Measurements from ENCODE around the gene EPHA8. TPM values are rescaled to one million over a fixed set of nuclear protein-coding genes. Genes with fewer than 3 reads are reported as not detected.

The EPHA8 gene
- polyA plus RNA-seq, 3 donors from 2014 or later = not detected

- peaks cover 0 to 2% (median 0%) of the 10 kb centered on the region in 6 donors for H3K9me3 Mint-ChIP-seq
- no peak for DNase-seq
- H3K27ac Mint-ChIP-seq = no peak overlapping the region
- H3K27me3 Mint-ChIP-seq (ENCODE audit: low read depth in 3 of 3) = peaks cover 2 to 12% (median 11%) of the 10 kb centered on the region in 3 donors
- peaks cover 0 to 7% of the 10 kb centered on the region in 2 donors for H3K4me1 Mint-ChIP-seq
- H3K4me3 Mint-ChIP-seq = no peak overlapping the region
- H3K36me3 Mint-ChIP-seq = no peaks in the 10 kb centered on the region
These were observed 66.6 kb downstream of the EPHA8 start for GRCh38 chr1:22629886-22630285.

GRCh38 chr1:22633697-22634463 lies 70.6 kb downstream of the EPHA8 start:
- no peaks in the 10 kb centered on the region for H3K36me3 Mint-ChIP-seq
- H3K4me1 Mint-ChIP-seq = peaks cover 0 to 7% of the 10 kb centered on the region in 2 donors
- H3K27ac Mint-ChIP-seq = peak overlapping the region in 3 of 6 donors; percentile 18 to 58 (median 24)
- H3K27me3 Mint-ChIP-seq (ENCODE audit: low read depth in 3 of 3) = peaks cover 1 to 12% (median 5%) of the 10 kb centered on the region in 3 donors
- H3K9me3 Mint-ChIP-seq = no peaks in the 10 kb centered on the region
- H3K4me3 Mint-ChIP-seq = peak overlapping the region; percentile 13 to 62 (median 45)
- peak; percentile 16 to 58 (median 32) for DNase-seq

DNA sequence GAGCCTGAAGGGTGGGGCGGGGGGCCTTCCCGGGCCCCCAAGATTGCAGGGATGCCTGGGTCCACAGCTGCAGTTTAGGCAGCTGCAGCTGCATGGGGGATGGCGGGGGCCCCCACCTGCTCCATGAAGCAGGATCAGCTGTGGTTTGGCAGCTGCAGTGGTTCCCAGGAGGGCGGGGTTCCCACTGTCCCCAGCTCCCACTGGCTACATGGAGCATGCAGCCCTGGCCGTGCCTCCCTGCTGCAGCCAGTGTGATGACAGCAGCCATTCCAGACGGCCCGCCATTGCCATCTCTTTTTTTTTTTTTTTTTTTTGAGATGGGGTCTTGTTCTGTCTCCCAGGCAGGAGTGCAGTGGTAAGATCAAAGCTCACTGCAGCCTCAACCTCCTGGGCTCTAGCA lies 72.1 kb downstream of the EPHA8 start:
- no peak overlapping the region for H3K4me3 Mint-ChIP-seq
- H3K27me3 Mint-ChIP-seq (ENCODE audit: low read depth in 3 of 3) = peaks cover 1 to 9% (median 5%) of the 10 kb centered on the region in 3 donors
- peaks cover 0 to 7% of the 10 kb centered on the region in 2 donors for H3K4me1 Mint-ChIP-seq
- H3K9me3 Mint-ChIP-seq = no peaks in the 10 kb centered on the region
- no peak overlapping the region for H3K27ac Mint-ChIP-seq
- no peak for DNase-seq
- H3K36me3 Mint-ChIP-seq = no peaks in the 10 kb centered on the region

DNA sequence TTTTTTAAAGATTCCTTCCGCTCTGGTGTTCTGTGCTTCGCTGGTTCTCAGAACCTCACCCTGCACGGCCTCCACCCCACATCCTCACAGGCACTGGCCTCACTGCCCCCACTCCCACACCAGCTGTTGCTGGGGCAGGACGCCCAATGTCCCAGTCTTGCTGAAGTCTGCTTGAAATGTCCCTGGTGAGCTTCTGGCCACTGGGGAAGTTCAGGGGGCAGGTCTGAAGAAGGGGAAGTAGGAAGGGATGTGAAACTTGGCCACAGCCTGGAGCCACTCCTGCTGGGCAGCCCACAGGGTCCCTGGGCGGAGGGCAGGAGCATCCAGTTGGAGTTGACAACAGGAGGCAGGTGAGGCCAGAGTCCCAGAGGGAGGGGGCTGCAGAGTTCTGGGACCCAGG lies 73.1 kb downstream of the EPHA8 start, which contains the start of gene C1QA:
Gene C1QA (plus strand): TSS at position 276 of the 400 bp plus-strand sequence. CDS start 989 bp downstream, outside the sequence.
- Mint-ChIP-seq H3K4me1 (peaks cover 0 to 7% of the 10 kb centered on the region in 2 donors), H3K27ac (no peak within 1 kb of the TSS), H3K9me3 (no peaks in the 10 kb centered on the region), H3K4me3 (no peak within 1 kb of the TSS), H3K36me3 (no peaks in the 10 kb centered on the region), H3K27me3 (ENCODE audit: low read depth in 3 of 3) (peaks cover 1 to 9% (median 3%) of the 10 kb centered on the region in 3 donors)
- DNase-seq = no peak

DNA sequence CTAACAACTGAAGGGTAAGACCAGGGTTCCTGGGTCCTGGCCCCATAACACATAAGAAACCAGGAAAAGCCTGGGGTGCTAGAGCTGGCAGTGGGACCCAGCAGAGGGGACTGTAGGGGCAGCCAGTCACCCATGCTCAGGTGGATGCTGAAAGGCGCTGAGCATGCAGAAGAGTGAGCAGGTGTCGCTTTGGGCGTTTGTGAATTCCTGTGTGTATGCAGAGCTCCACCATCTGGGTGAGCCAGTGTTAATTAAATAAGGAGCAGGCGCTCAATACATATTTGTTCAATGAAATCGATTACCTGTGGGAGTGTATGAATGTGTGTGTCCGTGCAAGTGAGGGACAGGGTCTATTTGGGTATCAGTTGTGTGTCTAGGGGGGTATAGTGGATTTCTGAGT lies 73.6 kb downstream of the EPHA8 start:
- no peak for DNase-seq
- no peaks in the 10 kb centered on the region for H3K9me3 Mint-ChIP-seq
- H3K36me3 Mint-ChIP-seq = no peaks in the 10 kb centered on the region
- H3K27ac Mint-ChIP-seq = no peak overlapping the region
- peaks cover 0 to 7% of the 10 kb centered on the region in 2 donors for H3K4me1 Mint-ChIP-seq
- H3K4me3 Mint-ChIP-seq = no peak overlapping the region
- peaks cover 1 to 6% (median 3%) of the 10 kb centered on the region in 3 donors for H3K27me3 Mint-ChIP-seq (ENCODE audit: low read depth in 3 of 3)

DNA sequence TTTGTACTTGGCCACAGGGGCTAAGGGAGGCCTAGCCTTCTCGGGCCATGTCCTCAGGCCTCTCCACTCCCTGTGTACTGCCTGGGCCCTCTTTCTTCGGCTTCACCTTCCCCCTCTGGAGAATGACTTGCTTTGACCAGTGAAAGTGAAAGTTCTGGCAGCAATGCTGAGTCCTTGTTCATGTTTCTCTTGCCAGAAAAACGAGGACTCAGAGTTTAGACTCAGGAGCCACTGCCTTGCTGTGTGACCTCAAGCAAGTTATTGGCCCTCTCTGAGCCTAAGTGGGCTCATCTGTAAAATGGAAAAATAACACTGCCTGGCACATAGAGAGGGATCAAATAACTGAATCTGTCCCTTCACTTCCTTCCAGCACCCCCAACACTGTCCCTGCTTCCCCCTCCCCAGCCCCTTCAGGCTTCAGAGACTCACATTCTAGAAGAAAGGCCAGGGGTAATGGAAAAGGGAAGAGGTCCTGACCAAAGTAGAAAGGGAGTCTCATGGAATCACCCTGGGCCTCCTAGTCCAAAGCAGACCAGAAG lies 74.7 kb downstream of the EPHA8 start:
- no peak overlapping the region for H3K27ac Mint-ChIP-seq

GRCh38 chr1:22638476-22639234 lies 75.4 kb downstream of the EPHA8 start:
- H3K27ac Mint-ChIP-seq = no peak overlapping the region
- no peak for DNase-seq
- no peaks in the 10 kb centered on the region for H3K36me3 Mint-ChIP-seq
- H3K27me3 Mint-ChIP-seq (ENCODE audit: low read depth in 3 of 3) = peaks cover 1 to 3% (median 3%) of the 10 kb centered on the region in 3 donors
- H3K4me3 Mint-ChIP-seq = no peak overlapping the region
- no peaks in the 10 kb centered on the region for H3K9me3 Mint-ChIP-seq
- H3K4me1 Mint-ChIP-seq = peaks cover 0 to 4% of the 10 kb centered on the region in 2 donors

More for the DNA sequence above, 74.7 kb downstream of the EPHA8 start:
- no peak for DNase-seq
- H3K4me3 Mint-ChIP-seq = no peak overlapping the region
- H3K9me3 Mint-ChIP-seq = no peaks in the 10 kb centered on the region
- H3K27me3 Mint-ChIP-seq (ENCODE audit: low read depth in 3 of 3) = peaks cover 1 to 3% (median 3%) of the 10 kb centered on the region in 3 donors
- peaks cover 0 to 7% of the 10 kb centered on the region in 2 donors for H3K4me1 Mint-ChIP-seq
- H3K36me3 Mint-ChIP-seq = no peaks in the 10 kb centered on the region

DNA sequence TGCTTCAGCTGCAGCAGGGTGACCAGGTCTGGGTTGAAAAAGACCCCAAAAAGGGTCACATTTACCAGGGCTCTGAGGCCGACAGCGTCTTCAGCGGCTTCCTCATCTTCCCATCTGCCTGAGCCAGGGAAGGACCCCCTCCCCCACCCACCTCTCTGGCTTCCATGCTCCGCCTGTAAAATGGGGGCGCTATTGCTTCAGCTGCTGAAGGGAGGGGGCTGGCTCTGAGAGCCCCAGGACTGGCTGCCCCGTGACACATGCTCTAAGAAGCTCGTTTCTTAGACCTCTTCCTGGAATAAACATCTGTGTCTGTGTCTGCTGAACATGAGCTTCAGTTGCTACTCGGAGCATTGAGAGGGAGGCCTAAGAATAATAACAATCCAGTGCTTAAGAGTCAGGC lies 76.0 kb downstream of the EPHA8 start:
- Mint-ChIP-seq H3K4me3 (no peak overlapping the region), H3K36me3 (no peaks in the 10 kb centered on the region), H3K27ac (no peak overlapping the region), H3K9me3 (no peaks in the 10 kb centered on the region), H3K4me1 (no peaks in the 10 kb centered on the region), H3K27me3 (ENCODE audit: low read depth in 3 of 3) (peaks cover 1 to 4% (median 3%) of the 10 kb centered on the region in 3 donors)
- DNase-seq = no peak

GRCh38 chr1:22641247-22641646 lies 78.0 kb downstream of the EPHA8 start:
- no peak overlapping the region for H3K27ac Mint-ChIP-seq
- H3K9me3 Mint-ChIP-seq = no peaks in the 10 kb centered on the region
- DNase-seq = no peak
- H3K36me3 Mint-ChIP-seq = no peaks in the 10 kb centered on the region
- H3K4me3 Mint-ChIP-seq = no peak overlapping the region
- no peaks in the 10 kb centered on the region for H3K4me1 Mint-ChIP-seq
- H3K27me3 Mint-ChIP-seq (ENCODE audit: low read depth in 3 of 3) = peaks cover 3 to 8% (median 3%) of the 10 kb centered on the region in 3 donors

DNA sequence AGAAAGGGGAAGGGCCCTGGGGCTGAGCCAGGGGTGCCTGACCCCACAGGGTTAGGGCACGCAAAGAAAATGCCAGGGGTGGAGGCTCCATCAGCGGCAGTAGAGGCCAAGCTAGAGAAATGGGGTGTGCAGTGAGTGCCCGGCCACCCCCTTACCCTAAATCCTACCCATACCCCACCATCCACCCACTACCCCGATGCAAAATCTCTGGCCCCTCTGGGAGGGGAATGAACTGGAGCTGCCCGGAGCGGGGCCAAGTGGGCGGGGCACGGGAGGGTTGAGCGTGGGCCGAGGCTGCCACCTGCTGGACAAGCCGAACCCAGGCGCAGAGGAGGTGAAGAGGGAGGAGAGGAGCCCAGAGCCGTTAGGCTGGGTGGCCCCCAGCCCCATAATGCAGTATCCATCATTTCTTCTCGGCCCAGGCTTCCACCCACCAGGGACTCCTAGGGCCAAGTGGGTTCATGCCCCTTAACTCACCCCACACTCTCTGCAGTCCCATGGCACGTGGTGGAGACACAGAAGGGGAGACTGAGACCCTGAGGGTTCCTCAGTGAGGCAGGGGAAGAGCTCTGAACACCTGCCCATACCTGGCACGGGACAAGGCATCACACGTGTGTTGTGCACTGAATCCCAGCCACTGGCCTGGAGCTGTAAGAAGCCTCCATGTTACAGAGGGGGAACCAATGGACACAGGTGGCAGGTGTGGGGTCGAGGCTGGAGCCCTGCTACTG lies 78.8 kb downstream of the EPHA8 start:
- Mint-ChIP-seq H3K27me3 (ENCODE audit: low read depth in 3 of 3) (peaks cover 2 to 8% (median 3%) of the 10 kb centered on the region in 3 donors), H3K4me3 (no peak overlapping the region), H3K9me3 (no peaks in the 10 kb centered on the region), H3K27ac (no peak overlapping the region), H3K4me1 (no peaks in the 10 kb centered on the region), H3K36me3 (no peaks in the 10 kb centered on the region)
- peak; percentile 24 to 57 (median 49) for DNase-seq

- Mint-ChIP-seq H3K4me3 (no peak within 1 kb of the TSS), H3K4me1 (no peaks in the 10 kb centered on the region), H3K27me3 (ENCODE audit: low read depth in 3 of 3) (peaks cover 2 to 13% (median 5%) of the 10 kb centered on the region in 3 donors), H3K36me3 (no peaks in the 10 kb centered on the region), H3K27ac (no peak within 1 kb of the TSS), H3K9me3 (no peaks in the 10 kb centered on the region)
- no peak for DNase-seq
These were observed 80.1 kb downstream of the EPHA8 start, which contains the start of gene C1QC for GRCh38 chr1:22643381-22643780. TSS of gene C1QC (plus strand) at chr1:22643633. CDS start at chr1:22644024, 391 bp downstream.

- Mint-ChIP-seq H3K27me3 (ENCODE audit: low read depth in 3 of 3) (peaks cover 2 to 13% (median 5%) of the 10 kb centered on the region in 3 donors), H3K9me3 (no peaks in the 10 kb centered on the region), H3K4me1 (no peaks in the 10 kb centered on the region), H3K4me3 (no peak overlapping the region), H3K36me3 (no peaks in the 10 kb centered on the region), H3K27ac (no peak overlapping the region)
- DNase-seq = no peak
These were observed 80.6 kb downstream of the EPHA8 start for GRCh38 chr1:22643928-22644327.

GRCh38 chr1:22645931-22646330 lies 82.6 kb downstream of the EPHA8 start:
- no peak overlapping the region for H3K4me3 Mint-ChIP-seq
- H3K36me3 Mint-ChIP-seq = no peaks in the 10 kb centered on the region
- no peaks in the 10 kb centered on the region for H3K9me3 Mint-ChIP-seq
- H3K27ac Mint-ChIP-seq = no peak overlapping the region
- DNase-seq = no peak
- peaks cover 2 to 13% (median 5%) of the 10 kb centered on the region in 3 donors for H3K27me3 Mint-ChIP-seq (ENCODE audit: low read depth in 3 of 3)
- H3K4me1 Mint-ChIP-seq = no peaks in the 10 kb centered on the region
